CD14-positive monocyte (primary cell): Measurements from ENCODE around the gene FKRP. TPM values are rescaled to one million over a fixed set of nuclear protein-coding genes. Genes with fewer than 3 reads are reported as not detected.

Source experiments
- DNase-seq, 3 donors: peaks; one replicate each; pipeline ENCODE4 v3.0.0-alpha.2; 2011 to 2022
- H2AFZ ChIP-seq: 2 replicates; pipeline ENCODE4 v1.6.0; 2012; ENCODE audit warnings: mild to moderate bottlenecking, low read depth, low read length, inconsistent platforms; ENCODE audit not compliant: insufficient read depth, poor library complexity, severe bottlenecking
- H3K27ac ChIP-seq, 2 donors: 1 replicate in 1 of 2; 2 replicates in 1 of 2; pipeline ENCODE4 v1.5.1; 2012 to 2013; ENCODE audit warnings: low read length in 2 of 2, control low read depth in 1 of 2, inconsistent platforms in 1 of 2, low read depth in 1 of 2, mild to moderate bottlenecking in 1 of 2
- H3K27me3 ChIP-seq, 2 donors: one replicate each; pipeline versions ENCODE4 v1.6.0 to v1.6.1; 2011 to 2013; ENCODE audit warnings: low read length in 2 of 2; ENCODE audit not compliant: control insufficient read depth in 2 of 2, insufficient read depth in 2 of 2
- H3K36me3 ChIP-seq, 2 donors: replicated peaks in 1 of 2; 1 replicate in 1 of 2; 2 replicates in 1 of 2; pipeline versions ENCODE4 v1.5.1 to v1.6.1; 2012 to 2013; ENCODE audit warnings: low read length in 2 of 2, control low read depth in 1 of 2, inconsistent platforms in 1 of 2, mild to moderate bottlenecking in 1 of 2; ENCODE audit not compliant: insufficient read depth in 2 of 2, control insufficient read depth in 1 of 2
- H3K4me1 ChIP-seq, 2 donors: 1 replicate in 1 of 2; 2 replicates in 1 of 2; pipeline versions ENCODE4 v1.5.1 to v1.6.1; 2012 to 2013; ENCODE audit warnings: low read length in 2 of 2, control low read depth in 1 of 2, inconsistent platforms in 1 of 2, mild to moderate bottlenecking in 1 of 2, moderate library complexity in 1 of 2; ENCODE audit not compliant: insufficient read depth in 2 of 2, control insufficient read depth in 1 of 2
- H3K4me2 ChIP-seq: replicated peaks from 2 replicates; pipeline ENCODE3; 2012; ENCODE audit warnings: low read length, moderate library complexity, mild to moderate bottlenecking; ENCODE audit not compliant: poor library complexity, severe bottlenecking; ENCODE audit errors: extremely low read depth
- H3K4me3 ChIP-seq, 3 experiments: fragments of 200-600 bp in 1 of 3; sonication (generic) in 1 of 3; replicated peaks in 1 of 3; 1 replicate in 2 of 3; 2 replicates in 1 of 3; pipeline ENCODE4 v1.5.1; 2011 to 2013; ENCODE audit warnings: low read length in 3 of 3, mild to moderate bottlenecking in 3 of 3, control low read depth in 2 of 3, low read depth in 2 of 3, inconsistent platforms in 1 of 3, moderate library complexity in 1 of 3
- H3K79me2 ChIP-seq: 2 replicates; pipeline ENCODE4 v1.6.0; 2012; ENCODE audit warnings: mild to moderate bottlenecking, control low read depth, inconsistent platforms, low read length, moderate library complexity; ENCODE audit not compliant: insufficient read depth
- H3K9ac ChIP-seq: 2 replicates; pipeline ENCODE4 v1.6.0; 2017; ENCODE audit warnings: low read length, mild to moderate bottlenecking; ENCODE audit not compliant: insufficient read depth, poor library complexity, severe bottlenecking
- H3K9me3 ChIP-seq, 2 donors: replicated peaks in 1 of 2; 1 replicate in 1 of 2; 2 replicates in 1 of 2; pipeline versions ENCODE4 v1.5.1 to v1.6.1; 2012 to 2013; ENCODE audit warnings: low read length in 2 of 2, control low read depth in 1 of 2; ENCODE audit not compliant: control insufficient read depth in 1 of 2, insufficient read depth in 1 of 2
- H4K20me1 ChIP-seq: 2 replicates; pipeline ENCODE4 v1.6.0; 2012; ENCODE audit warnings: mild to moderate bottlenecking, low read length, control low read depth, moderate library complexity; ENCODE audit not compliant: insufficient read depth
- H3K27ac Mint-ChIP-seq, 7 donors: one replicate each; pipeline ENCODE4 v1.8.0; 2020; ENCODE audit warnings: mild to moderate bottlenecking in 7 of 7, mixed read lengths in 7 of 7, moderate library complexity in 6 of 7, inconsistent platforms in 2 of 7
- H3K27me3 Mint-ChIP-seq, 3 donors: one replicate each; pipeline ENCODE4 v1.8.0; 2021 to 2022; ENCODE audit warnings: low read depth in 3 of 3, mild to moderate bottlenecking in 3 of 3, mixed read lengths in 3 of 3, moderate library complexity in 3 of 3, inconsistent platforms in 1 of 3
- H3K36me3 Mint-ChIP-seq, 2 donors: one replicate each; pipeline ENCODE4 v1.8.0; 2020; ENCODE audit warnings: mixed read lengths in 2 of 2, inconsistent platforms in 1 of 2, mild to moderate bottlenecking in 1 of 2
- H3K4me1 Mint-ChIP-seq: one replicate; pipeline ENCODE4 v1.8.0; 2020; ENCODE audit warnings: mild to moderate bottlenecking, mixed read lengths
- H3K4me3 Mint-ChIP-seq, 2 donors: one replicate each; pipeline ENCODE4 v1.8.0; 2020; ENCODE audit warnings: mild to moderate bottlenecking in 2 of 2, mixed read lengths in 2 of 2, moderate library complexity in 1 of 2
- H3K9me3 Mint-ChIP-seq, 7 donors: one replicate each; pipeline ENCODE4 v1.8.0; 2020 to 2022; ENCODE audit warnings: mixed read lengths in 7 of 7, mild to moderate bottlenecking in 6 of 7, moderate library complexity in 6 of 7, inconsistent platforms in 2 of 7
- WGBS: methylation state at CpG from one replicate; pipeline ENCODE4 v1.1.5; 2013; ENCODE audit warnings: missing lambda C conversion rate; ENCODE audit not compliant: insufficient coverage; 5-methylcytosine and 5-hydroxymethylcytosine counted together
- intact Hi-C, 2 donors: fragments of 100-400 bp; cut with micrococcal nuclease; formaldehyde crosslinking; loops; one replicate each; pipeline versions ENCODE4 v1.15.0 to v1.15.1; 2023
- polyA plus RNA-seq, 3 donors: library from polyadenylated mRNA; depleted of rRNA in 1 of 3; unstranded in 2 of 3; stranded (reverse) in 1 of 3; fragments of 300-500 nt in 2 of 3; fragments of >200 nt in 1 of 3; fragmentation: Illumina TruSeq in 2 of 3; gene quantifications; 1 replicate in 2 of 3; 2 replicates in 1 of 3; pipeline ENCODE4 v1.2.3, GENCODE V29; 2012 to 2021
- TF ChIP-seq, protein P1 (sequence below): fragments of 200-600 bp; IDR thresholded peaks from one replicate; pipeline ENCODE4 v1.8.0; 2022; ENCODE audit warnings: antibody characterized with exemption, mild to moderate bottlenecking

FKRP gene
- polyA plus RNA-seq, 3 donors = 2.1 to 21.5 (median 2.7) TPM

DNA sequence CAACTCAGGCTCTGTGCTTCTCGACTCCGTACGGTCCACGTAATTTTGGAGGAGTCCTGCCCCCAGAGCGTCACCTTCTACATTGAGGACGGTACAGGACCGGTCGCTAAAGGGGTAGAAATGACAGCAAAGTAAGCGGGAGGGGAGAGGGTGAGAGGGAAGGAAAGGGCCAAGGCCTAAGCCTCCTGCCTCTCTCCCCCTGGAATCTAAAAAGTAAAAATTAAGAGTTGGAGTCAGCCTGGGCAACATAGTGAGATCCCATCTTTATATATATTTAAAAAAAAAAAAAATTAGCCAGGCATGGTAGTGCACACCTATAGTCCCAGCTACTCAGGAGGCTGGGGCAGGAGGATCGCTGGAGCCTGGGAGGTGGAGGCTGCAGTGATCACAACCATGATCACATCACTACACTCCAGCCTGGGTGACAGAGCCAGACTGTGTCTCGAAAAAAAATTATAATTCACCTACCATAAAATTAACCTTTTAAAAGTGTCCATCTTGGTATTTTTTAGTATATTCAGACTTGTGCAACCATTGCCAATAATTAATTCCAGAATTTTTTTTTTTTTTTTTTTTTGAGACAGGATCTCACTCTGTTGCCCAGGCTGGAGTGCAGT, 29.9 kb downstream of the FKRP start:
- intact Hi-C loops = loop anchor here in 1 of 2 donors (5.0 kb wide), 1 partner anchor 67 kb away; no protein-coding TSS in a partner anchor
- H3K27ac Mint-ChIP-seq = no peak overlapping the region
- H3K9me3 ChIP-seq = no peaks in the 10 kb centered on the region

More for the DNA sequence above, 29.9 kb downstream of the FKRP start:
- Mint-ChIP-seq H3K27me3 (peaks cover 0 to 3% (median 0%) of the 10 kb centered on the region in 3 donors), H3K4me3 (no peak overlapping the region), H3K9me3 (no peaks in the 10 kb centered on the region), H3K36me3 (peaks cover 40 to 57% of the 10 kb centered on the region in 2 donors), H3K4me1 (peaks cover 16% of the 10 kb centered on the region)
- H3K27me3 ChIP-seq = no peaks in the 10 kb centered on the region
- H3K4me1 ChIP-seq = peaks cover 10 to 13% of the 10 kb centered on the region in 2 donors
- H3K79me2 ChIP-seq = peaks cover 4% of the 10 kb centered on the region
- DNase-seq = no peak
- peaks cover 38 to 59% of the 10 kb centered on the region in 2 donors for H3K36me3 ChIP-seq
- 98% methylated on average over 6 of the region's 11 CpGs for WGBS
- no peak overlapping the region for H3K27ac ChIP-seq
- peaks cover 28% of the 10 kb centered on the region for H4K20me1 ChIP-seq
- TF ChIP-seq, protein P1, sequence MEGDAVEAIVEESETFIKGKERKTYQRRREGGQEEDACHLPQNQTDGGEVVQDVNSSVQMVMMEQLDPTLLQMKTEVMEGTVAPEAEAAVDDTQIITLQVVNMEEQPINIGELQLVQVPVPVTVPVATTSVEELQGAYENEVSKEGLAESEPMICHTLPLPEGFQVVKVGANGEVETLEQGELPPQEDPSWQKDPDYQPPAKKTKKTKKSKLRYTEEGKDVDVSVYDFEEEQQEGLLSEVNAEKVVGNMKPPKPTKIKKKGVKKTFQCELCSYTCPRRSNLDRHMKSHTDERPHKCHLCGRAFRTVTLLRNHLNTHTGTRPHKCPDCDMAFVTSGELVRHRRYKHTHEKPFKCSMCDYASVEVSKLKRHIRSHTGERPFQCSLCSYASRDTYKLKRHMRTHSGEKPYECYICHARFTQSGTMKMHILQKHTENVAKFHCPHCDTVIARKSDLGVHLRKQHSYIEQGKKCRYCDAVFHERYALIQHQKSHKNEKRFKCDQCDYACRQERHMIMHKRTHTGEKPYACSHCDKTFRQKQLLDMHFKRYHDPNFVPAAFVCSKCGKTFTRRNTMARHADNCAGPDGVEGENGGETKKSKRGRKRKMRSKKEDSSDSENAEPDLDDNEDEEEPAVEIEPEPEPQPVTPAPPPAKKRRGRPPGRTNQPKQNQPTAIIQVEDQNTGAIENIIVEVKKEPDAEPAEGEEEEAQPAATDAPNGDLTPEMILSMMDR = no peak
- H3K4me3 ChIP-seq = no peak overlapping the region
- no peak overlapping the region for H3K4me2 ChIP-seq
- no peak overlapping the region for H3K9ac ChIP-seq
- H2AFZ ChIP-seq = no peak overlapping the region
